Psoas muscle (tissue), 8 donors: Measurements from ENCODE around the gene NLN. TPM values are rescaled to one million over a fixed set of nuclear protein-coding genes. Genes with fewer than 3 reads are reported as not detected.

Experiments
- ATAC-seq, 4 donors: fragments of 200-7000 bp; cut with Tn5 transposase; one replicate each; pipeline ENCODE4 v1.9.1; 2020; ENCODE audit warnings: moderate library complexity in 3 of 4, mild to moderate bottlenecking in 2 of 4
- DNase-seq, 2 donors: peaks; one replicate each; pipeline ENCODE4 v3.0.0-alpha.2; 2020
- H3K27ac ChIP-seq: fragments of 200-600 bp; one replicate; pipeline ENCODE4 v1.8.0; 2022
- H3K27me3 ChIP-seq, 3 donors: fragments of 200-600 bp in 1 of 3; one replicate each; pipeline versions ENCODE4 v1.6.1 to v1.8.0; 2013 to 2022; ENCODE audit warnings: low read length in 2 of 3, mild to moderate bottlenecking in 2 of 3, moderate library complexity in 1 of 3; ENCODE audit not compliant: insufficient read depth in 3 of 3
- H3K36me3 ChIP-seq, 2 donors: fragments of 200-600 bp in 1 of 2; one replicate each; pipeline versions ENCODE4 v1.6.1 to v1.8.0; 2013 to 2022; ENCODE audit warnings: low read depth in 1 of 2, mild to moderate bottlenecking in 1 of 2, moderate library complexity in 1 of 2; ENCODE audit not compliant: insufficient read depth in 1 of 2
- H3K4me1 ChIP-seq: fragments of 200-600 bp; one replicate; pipeline ENCODE4 v1.8.0; 2022
- H3K4me3 ChIP-seq: fragments of 200-600 bp; one replicate; pipeline ENCODE4 v1.8.0; 2022; ENCODE audit warnings: mild to moderate bottlenecking
- H3K9me3 ChIP-seq: fragments of 200-600 bp; one replicate; pipeline ENCODE4 v1.8.0; 2022
- CTCF ChIP-seq: fragments of 200-600 bp; IDR thresholded peaks from one replicate; pipeline ENCODE4 v1.8.0; 2022; ENCODE audit warnings: antibody characterized with exemption
- WGBS, 3 donors: extraction: QIAGEN DNeasy Blood & Tissue Kit; methylation state at CpG; one replicate each; pipeline versions ENCODE4 v1.1.6 to v1.1.7; 2013; 5-methylcytosine and 5-hydroxymethylcytosine counted together
- intact Hi-C, 2 donors: fragments of 100-400 bp; cut with DNase I; formaldehyde crosslinking; loops; one replicate each; pipeline versions ENCODE4 v1.11.0 to v1.14.2; 2022
- polyA plus RNA-seq, 3 donors: library from polyadenylated mRNA; stranded (reverse); fragments of 200-250 nt; gene quantifications; one replicate each; pipeline ENCODE4 v1.2.3, GENCODE V29; 2013
- total RNA-seq, 4 donors: library from RNA; stranded (reverse); fragmentation: NEBNext Ultra II Directional in 2 of 4; extraction: Animal tissue kit (Norgen Biotek cat#: 25700) in 2 of 4; gene quantifications; one replicate each; pipeline versions ENCODE4 v1.2.1 to v1.2.4, GENCODE V29; 2021 to 2023
- donor health status: healthy with polysubstance abuse.
- donor health status: DM: no; HTN: no; CAD: no; lungs with moderate emphysema.
- donor health status: Bipolar disorder and iron deficiency.
- donor health status: healthy.
- donor health status: DM: yes; HTN: yes; CAD: no.
- donor health status: DM: no; HTN: no; CAD: no.
- donor health status: DM: no; HTN: no; CAD: no.
- donor health status: DM: yes; HTN: yes; CAD: no.

Gene NLN
- total and polyA plus RNA-seq, 7 donors = 9.8 to 69.9 (median 31.4) TPM

DNA sequence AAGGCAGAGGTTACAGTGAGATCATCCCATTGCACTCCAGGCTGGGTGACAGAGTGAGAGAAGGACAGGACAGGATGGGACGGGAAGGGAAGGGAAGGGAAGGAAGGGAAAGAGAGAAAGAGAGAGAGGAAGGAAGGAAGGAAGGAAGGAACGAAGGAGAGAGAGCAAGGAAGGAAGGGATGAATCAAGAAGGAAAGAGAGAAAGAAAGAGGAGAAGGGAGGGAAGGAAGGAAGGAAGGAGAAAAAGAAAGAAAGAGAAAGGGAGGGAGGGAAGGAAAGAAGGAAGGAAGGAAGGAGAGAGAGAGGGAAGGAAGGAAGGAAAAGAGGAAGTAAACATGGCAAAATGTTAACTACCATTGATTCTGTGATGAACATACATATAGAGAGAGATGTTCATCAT lies 28.9 kb upstream of the NLN start:
- WGBS, 3 donors = 87 to 93% (median 87%) methylated on average over 2 of the region's 2 CpGs
- no peak for TF ChIP-seq CTCF
- Histone ChIP-seq H3K4me3 (no peak overlapping the region), H3K27me3 (no peaks in the 10 kb centered on the region), H3K36me3 (no peaks in the 10 kb centered on the region), H3K4me1 (peaks cover 18% of the 10 kb centered on the region), H3K9me3 (no peaks in the 10 kb centered on the region), H3K27ac (no peak overlapping the region)
- ATAC-seq (no peak), DNase-seq (no peak)
- intact Hi-C loops = no loop called here

GRCh38 chr5:65695162-65695755 lies 26.7 kb upstream of the NLN start:
- no peak for ATAC-seq
- WGBS, 3 donors = 42 to 72% (median 50%) methylated on average over 4 of the region's 4 CpGs
- H3K9me3 ChIP-seq = no peaks in the 10 kb centered on the region
- H3K27ac ChIP-seq = no peak overlapping the region
- no peaks in the 10 kb centered on the region for H3K27me3 ChIP-seq
- no peak for DNase-seq
- H3K4me1 ChIP-seq = peaks cover 18% of the 10 kb centered on the region
- intact Hi-C loops = no loop called here
- H3K36me3 ChIP-seq = no peaks in the 10 kb centered on the region
- H3K4me3 ChIP-seq = no peak overlapping the region
- no peak for TF ChIP-seq CTCF

GRCh38 chr5:65695896-65696295 lies 26.1 kb upstream of the NLN start:
- Histone ChIP-seq H3K4me1 (peaks cover 18% of the 10 kb centered on the region), H3K9me3 (no peaks in the 10 kb centered on the region), H3K27ac (no peak overlapping the region), H3K36me3 (no peaks in the 10 kb centered on the region), H3K4me3 (no peak overlapping the region), H3K27me3 (no peaks in the 10 kb centered on the region)
- no peak for DNase-seq
- no peak for TF ChIP-seq CTCF
- intact Hi-C loops = no loop called here
- no peak for ATAC-seq
- 78 to 84% (median 81%) methylated on average over 4 of the region's 4 CpGs for WGBS, 3 donors

DNA sequence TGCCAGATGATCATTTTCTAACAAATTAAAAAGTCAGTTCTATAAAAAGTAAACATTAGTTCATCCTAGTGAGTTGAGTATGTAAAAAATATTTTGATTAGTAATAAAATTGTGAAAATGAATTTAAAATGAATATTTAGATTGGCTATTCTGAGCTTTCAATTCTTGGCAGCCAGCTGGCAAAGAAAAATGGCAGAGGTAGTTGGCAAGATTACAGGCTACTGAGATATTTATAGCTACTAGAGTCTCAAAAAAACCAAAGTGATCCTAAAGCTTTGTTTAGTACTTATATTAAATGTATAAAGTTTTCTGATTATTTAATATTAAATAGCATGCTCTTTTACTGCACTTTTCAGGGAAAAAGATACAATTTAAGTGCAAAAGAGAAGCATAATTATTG lies 25.1 kb upstream of the NLN start:
- Histone ChIP-seq H3K4me1 (peaks cover 18% of the 10 kb centered on the region), H3K27me3 (no peaks in the 10 kb centered on the region), H3K27ac (no peak overlapping the region), H3K36me3 (no peaks in the 10 kb centered on the region), H3K9me3 (no peaks in the 10 kb centered on the region), H3K4me3 (no peak overlapping the region)
- intact Hi-C loops = no loop called here
- ATAC-seq = peak in 1 of 4 donors; percentile 68
- no peak for TF ChIP-seq CTCF
- DNase-seq = no peak

GRCh38 chr5:65699338-65699737 lies 22.7 kb upstream of the NLN start:
- no peaks in the 10 kb centered on the region for H3K27me3 ChIP-seq
- H3K9me3 ChIP-seq = no peaks in the 10 kb centered on the region
- DNase-seq = no peak
- intact Hi-C loops = no loop called here
- peaks cover 18% of the 10 kb centered on the region for H3K4me1 ChIP-seq
- peaks cover 0 to 21% of the 10 kb centered on the region in 2 donors for H3K36me3 ChIP-seq
- WGBS, 3 donors = 90 to 95% (median 94%) methylated on average over 4 of the region's 4 CpGs
- H3K4me3 ChIP-seq = no peak overlapping the region
- no peak overlapping the region for H3K27ac ChIP-seq
- no peak for TF ChIP-seq CTCF
- no peak for ATAC-seq
